Keratinocyte (primary cell): Measurements from ENCODE around the gene DRGX.

Experiments used
- CTCF ChIP-seq, 3 experiments: IDR thresholded peaks in 1 of 3; conservative IDR thresholded peaks in 1 of 3; optimal IDR thresholded peaks in 1 of 3; 2 replicates in 2 of 3; 3 replicates in 1 of 3; pipeline versions ENCODE3 to v1.5.1; 2011; ENCODE audit warnings: low read length in 3 of 3, mild to moderate bottlenecking in 3 of 3, moderate library complexity in 2 of 3, control low read depth in 1 of 3, inconsistent platforms in 1 of 3; ENCODE audit not compliant: insufficient read depth in 2 of 3; ENCODE audit errors: extremely low read depth in 1 of 3
- EZH2 ChIP-seq: IDR thresholded peaks from one replicate; pipeline ENCODE4 v1.6.1; 2012; ENCODE audit warnings: inconsistent platforms, mild to moderate bottlenecking, low read length, moderate library complexity

GRCh38 chr10:49429458-49429857 is 33.6 kb upstream of the DRGX start:
- no peak for TF ChIP-seq CTCF (optimal IDR thresholded peaks at IDR 0.05 in 1 of 3, IDR thresholded peaks at IDR 0.05 in 1 of 3, conservative IDR thresholded peaks at IDR 0.05 in 1 of 3; ENCODE audit: extremely low read depth in 1 of 3, insufficient read depth in 2 of 3, low read length in 3 of 3)
- no peak for TF ChIP-seq EZH2
